Mesenchymal stem cell (in vitro differentiated cells and primary cell): ENCODE results near the gene MKLN1.
"Not testable (repeated sequence)": the region's sequence is repeated elsewhere in the genome, so short reads cannot be mapped to it uniquely, and the experiment has no call there.

Experiments
- DNase-seq: peaks from one replicate; pipeline ENCODE4 v3.0.0-alpha.2; 2013
- H2AFZ ChIP-seq: one replicate; pipeline ENCODE4 v1.6.1; 2013; ENCODE audit warnings: low read depth, mild to moderate bottlenecking, control low read depth, inconsistent platforms, low read length, moderate library complexity
- H2AK5ac ChIP-seq: 2 replicates; pipeline ENCODE4 v1.6.1; 2013; ENCODE audit warnings: low read length, moderate library complexity, mild to moderate bottlenecking, inconsistent platforms; ENCODE audit not compliant: severe bottlenecking
- H2BK120ac ChIP-seq: one replicate; pipeline ENCODE4 v1.6.1; 2013; ENCODE audit warnings: low read depth, mild to moderate bottlenecking, inconsistent platforms, low read length, moderate library complexity
- H2BK12ac ChIP-seq, 2 experiments: one replicate each; pipeline ENCODE4 v1.6.1; 2013; ENCODE audit warnings: inconsistent platforms in 2 of 2, low read length in 2 of 2, mild to moderate bottlenecking in 2 of 2, moderate library complexity in 2 of 2, control low read depth in 1 of 2
- H2BK15ac ChIP-seq: one replicate; pipeline ENCODE4 v1.6.1; 2013; ENCODE audit warnings: mild to moderate bottlenecking, low read depth, inconsistent platforms; ENCODE audit not compliant: poor library complexity, severe bottlenecking
- H2BK5ac ChIP-seq: 2 replicates; pipeline ENCODE4 v1.6.1; 2013; ENCODE audit warnings: low read depth, mild to moderate bottlenecking, low read length, control low read depth, inconsistent platforms; ENCODE audit not compliant: poor library complexity, severe bottlenecking
- H3K14ac ChIP-seq, 2 experiments: one replicate each; pipeline ENCODE4 v1.6.1; 2013; ENCODE audit warnings: inconsistent platforms in 2 of 2, low read length in 2 of 2, control low read depth in 1 of 2, mild to moderate bottlenecking in 1 of 2, moderate library complexity in 1 of 2
- H3K18ac ChIP-seq, 2 experiments: one replicate each; pipeline ENCODE4 v1.6.1; 2013; ENCODE audit warnings: inconsistent platforms in 2 of 2, low read length in 2 of 2, control low read depth in 1 of 2, low read depth in 1 of 2, mild to moderate bottlenecking in 1 of 2
- H3K23ac ChIP-seq, 2 experiments: one replicate each; pipeline ENCODE4 v1.6.1; 2013; ENCODE audit warnings: inconsistent platforms in 2 of 2, low read length in 2 of 2, mild to moderate bottlenecking in 2 of 2, moderate library complexity in 2 of 2, control low read depth in 1 of 2
- H3K27ac ChIP-seq: 2 replicates; pipeline ENCODE4 v1.5.1; 2013; ENCODE audit warnings: mild to moderate bottlenecking, moderate library complexity, low read length, control low read depth, inconsistent platforms; ENCODE audit not compliant: poor library complexity, severe bottlenecking
- H3K27me3 ChIP-seq, 2 experiments: 2 replicates each; pipeline versions ENCODE4 v1.6.1 to v1.7.0; 2013; ENCODE audit warnings: low read length in 2 of 2, mild to moderate bottlenecking in 2 of 2, moderate library complexity in 2 of 2, control low read depth in 1 of 2, inconsistent platforms in 1 of 2; ENCODE audit not compliant: control insufficient read depth in 1 of 2, insufficient read depth in 1 of 2
- H3K36me3 ChIP-seq, 2 experiments: 2 replicates each; pipeline versions ENCODE4 v1.6.1 to v1.7.0; 2013; ENCODE audit warnings: low read length in 2 of 2, control low read depth in 1 of 2, inconsistent platforms in 1 of 2, low read depth in 1 of 2, mild to moderate bottlenecking in 1 of 2; ENCODE audit not compliant: insufficient read depth in 2 of 2, control insufficient read depth in 1 of 2
- H3K4ac ChIP-seq, 2 experiments: one replicate each; pipeline ENCODE4 v1.6.1; 2013; ENCODE audit warnings: inconsistent platforms in 2 of 2, low read length in 2 of 2, mild to moderate bottlenecking in 2 of 2, moderate library complexity in 2 of 2, control low read depth in 1 of 2, low read depth in 1 of 2
- H3K4me1 ChIP-seq: 2 replicates; pipeline ENCODE4 v1.6.1; 2013; ENCODE audit warnings: low read depth, low read length, control low read depth; ENCODE audit not compliant: control insufficient read depth, insufficient read depth
- H3K4me2 ChIP-seq: 2 replicates; pipeline ENCODE4 v1.6.1; 2013; ENCODE audit warnings: low read length, mild to moderate bottlenecking, inconsistent platforms; ENCODE audit not compliant: poor library complexity, severe bottlenecking
- H3K4me3 ChIP-seq, 2 experiments: 2 replicates each; pipeline versions ENCODE4 v1.5.1 to v1.7.0; 2013; ENCODE audit warnings: low read length in 2 of 2, mild to moderate bottlenecking in 2 of 2, control low read depth in 1 of 2, low read depth in 1 of 2; ENCODE audit not compliant: insufficient read depth in 1 of 2
- H3K79me1 ChIP-seq: replicated peaks from 2 replicates; pipeline ENCODE4 v1.6.1; 2013; ENCODE audit warnings: mild to moderate bottlenecking, control low read depth, low read length, inconsistent platforms; ENCODE audit not compliant: poor library complexity, severe bottlenecking
- H3K9ac ChIP-seq: 2 replicates; pipeline ENCODE4 v1.7.0; 2013; ENCODE audit warnings: mild to moderate bottlenecking, low read length, moderate library complexity
- H3K9me3 ChIP-seq: 2 replicates; pipeline ENCODE4 v1.7.0; 2013; ENCODE audit warnings: mild to moderate bottlenecking, low read length; ENCODE audit not compliant: control insufficient read depth
- H4K8ac ChIP-seq: one replicate; pipeline ENCODE4 v1.6.1; 2013; ENCODE audit warnings: inconsistent platforms, mild to moderate bottlenecking, low read length, moderate library complexity
- H4K91ac ChIP-seq: one replicate; pipeline ENCODE4 v1.6.1; 2013; ENCODE audit warnings: mild to moderate bottlenecking, low read length, inconsistent platforms
- WGBS: methylation state at CpG from one replicate; pipeline ENCODE4 v1.1.7; 2013; ENCODE audit warnings: mixed read lengths; 5-methylcytosine and 5-hydroxymethylcytosine counted together

MKLN1 gene

GRCh38 chr7:131462059-131462458 lies 134.4 kb downstream of the MKLN1 start:
- Histone ChIP-seq H3K4me1 (peaks cover 1% of the 10 kb centered on the region), H3K4ac (no peak overlapping the region), H3K36me3 (peaks cover 2 to 85% of the 10 kb centered on the region in 2 experiments), H3K27ac (no peak overlapping the region), H2BK15ac (no peak overlapping the region), H2BK12ac (no peak overlapping the region), H3K18ac (no peak overlapping the region), H3K4me3 (no peak overlapping the region), H3K23ac (no peak overlapping the region), H2BK120ac (no peak overlapping the region), H3K27me3 (no peaks in the 10 kb centered on the region), H3K9ac (no peak overlapping the region), H3K9me3 (no peaks in the 10 kb centered on the region), H3K79me1 (peaks cover 10% of the 10 kb centered on the region), H2AK5ac (no peak overlapping the region), H2BK5ac (no peak overlapping the region), H4K91ac (no peak overlapping the region), H4K8ac (no peak overlapping the region), H2AFZ (no peak overlapping the region), H3K4me2 (no peak overlapping the region), H3K14ac (no peak overlapping the region)
- DNase-seq: no peak
- WGBS: no CpG with 5 or more reads among the region's 3 CpGs

- H3K4ac ChIP-seq, H4K8ac ChIP-seq, H3K9me3 ChIP-seq, H3K4me3 ChIP-seq, H4K91ac ChIP-seq, H2AK5ac ChIP-seq, DNase-seq, H3K14ac ChIP-seq, H2AFZ ChIP-seq, H3K4me2 ChIP-seq, H3K18ac ChIP-seq, H3K4me1 ChIP-seq, H2BK5ac ChIP-seq, H2BK120ac ChIP-seq, H2BK12ac ChIP-seq, H2BK15ac ChIP-seq, H3K27ac ChIP-seq, H3K23ac ChIP-seq, H3K9ac ChIP-seq, H3K27me3 ChIP-seq: not testable (repeated sequence)
- Histone ChIP-seq H3K79me1 (peaks cover 12% of the 10 kb centered on the region), H3K36me3 (peaks cover 2 to 86% of the 10 kb centered on the region in 2 experiments)
Observed at GRCh38 chr7:131462715-131463114, 135.0 kb downstream of the MKLN1 start.

- Histone ChIP-seq H2BK5ac (no peak overlapping the region), H3K36me3 (peaks cover 5 to 93% of the 10 kb centered on the region in 2 experiments), H3K9me3 (no peaks in the 10 kb centered on the region), H3K4me3 (no peak overlapping the region), H3K18ac (no peak overlapping the region), H2AK5ac (no peak overlapping the region), H4K91ac (no peak overlapping the region), H2AFZ (no peak overlapping the region), H2BK12ac (no peak overlapping the region), H2BK15ac (no peak overlapping the region), H3K27me3 (no peaks in the 10 kb centered on the region), H3K23ac (no peak overlapping the region), H4K8ac (no peak overlapping the region), H3K14ac (no peak overlapping the region), H3K9ac (no peak overlapping the region), H3K27ac (no peak overlapping the region), H3K79me1 (peaks cover 16% of the 10 kb centered on the region), H3K4me1 (no peaks in the 10 kb centered on the region), H2BK120ac (no peak overlapping the region), H3K4ac (no peak overlapping the region), H3K4me2 (no peak overlapping the region)
- WGBS: 100% methylated on average over 2 of the region's 12 CpGs
- DNase-seq: no peak
Observed at GRCh38 chr7:131466735-131467365, 139.2 kb downstream of the MKLN1 start.

GRCh38 chr7:131467788-131468187 lies 140.1 kb downstream of the MKLN1 start:
- H3K4me1 ChIP-seq: no peaks in the 10 kb centered on the region
- H3K23ac ChIP-seq: no peak overlapping the region
- no peak overlapping the region for H3K4ac ChIP-seq
- no peak overlapping the region for H2AFZ ChIP-seq
- no peak overlapping the region for H2BK120ac ChIP-seq
- H3K36me3 ChIP-seq: peaks cover 3 to 91% of the 10 kb centered on the region in 2 experiments
- H2AK5ac ChIP-seq: no peak overlapping the region
- H3K9ac ChIP-seq: no peak overlapping the region
- WGBS: 98% methylated on average over 5 of the region's 5 CpGs
- H3K18ac ChIP-seq: no peak overlapping the region
- peaks cover 14% of the 10 kb centered on the region for H3K79me1 ChIP-seq
- H3K27me3 ChIP-seq: no peaks in the 10 kb centered on the region
- H3K9me3 ChIP-seq: no peaks in the 10 kb centered on the region
- H4K8ac ChIP-seq: no peak overlapping the region
- H2BK5ac ChIP-seq: no peak overlapping the region
- no peak overlapping the region for H2BK12ac ChIP-seq
- no peak for DNase-seq
- H4K91ac ChIP-seq: no peak overlapping the region
- H3K14ac ChIP-seq: no peak overlapping the region
- no peak overlapping the region for H3K4me2 ChIP-seq
- H3K4me3 ChIP-seq: no peak overlapping the region
- no peak overlapping the region for H2BK15ac ChIP-seq
- H3K27ac ChIP-seq: no peak overlapping the region
